DMS53 (cell line): ENCODE results near the gene GLI2.

ENCODE experiments used
- DNase-seq: peaks from one replicate; lab custom pipeline; 2025; lab: John Stamatoyannopoulos, UW

GLI2 gene

DNA sequence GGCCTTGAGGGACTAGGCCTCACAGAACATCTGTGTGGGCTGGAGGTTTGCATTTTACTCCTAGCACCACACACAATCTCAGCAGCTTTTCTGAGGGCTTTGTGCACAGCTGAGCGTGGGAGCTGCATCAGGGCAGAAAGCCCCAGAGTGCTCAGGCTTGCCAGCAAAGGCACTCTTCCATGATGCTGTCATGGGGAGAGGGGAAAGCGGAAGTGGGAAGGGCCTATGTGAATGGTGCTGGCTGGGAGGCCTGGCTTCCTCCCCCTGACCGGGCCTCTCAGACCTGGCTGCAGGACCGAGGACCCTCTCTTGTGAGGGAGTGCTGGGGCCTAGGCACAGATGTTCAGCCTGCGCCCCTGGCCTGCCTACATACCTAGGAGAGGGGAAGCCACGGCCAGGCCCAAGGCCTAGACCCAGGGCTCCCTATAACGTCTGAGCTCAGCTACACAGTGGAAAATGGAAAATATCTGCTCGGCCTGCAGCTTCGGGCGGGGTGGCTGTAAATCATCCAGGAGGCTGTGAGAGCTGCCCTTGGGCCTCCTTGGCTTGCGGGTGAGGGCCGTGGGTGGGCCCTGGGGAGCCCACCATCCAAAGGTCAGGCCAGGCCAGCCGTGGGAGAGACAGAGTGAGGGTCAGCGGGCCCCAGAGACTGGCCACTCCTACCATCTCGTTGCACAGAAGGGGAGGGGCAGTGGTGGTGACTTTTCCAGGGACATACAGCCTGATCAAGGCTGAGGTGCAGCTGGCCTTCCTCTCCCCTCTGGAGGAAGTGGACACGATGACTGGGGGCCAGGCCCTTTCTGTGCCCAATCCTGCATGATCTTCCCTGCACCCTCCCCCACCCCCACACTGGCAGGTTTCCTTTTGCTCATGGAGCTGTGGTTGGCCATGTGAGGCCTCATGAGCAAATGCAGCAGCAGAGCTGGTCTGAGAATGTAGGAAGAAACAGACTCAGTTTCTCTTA is 22.8 kb downstream of the GLI2 start:
- no peak for DNase-seq

DNA sequence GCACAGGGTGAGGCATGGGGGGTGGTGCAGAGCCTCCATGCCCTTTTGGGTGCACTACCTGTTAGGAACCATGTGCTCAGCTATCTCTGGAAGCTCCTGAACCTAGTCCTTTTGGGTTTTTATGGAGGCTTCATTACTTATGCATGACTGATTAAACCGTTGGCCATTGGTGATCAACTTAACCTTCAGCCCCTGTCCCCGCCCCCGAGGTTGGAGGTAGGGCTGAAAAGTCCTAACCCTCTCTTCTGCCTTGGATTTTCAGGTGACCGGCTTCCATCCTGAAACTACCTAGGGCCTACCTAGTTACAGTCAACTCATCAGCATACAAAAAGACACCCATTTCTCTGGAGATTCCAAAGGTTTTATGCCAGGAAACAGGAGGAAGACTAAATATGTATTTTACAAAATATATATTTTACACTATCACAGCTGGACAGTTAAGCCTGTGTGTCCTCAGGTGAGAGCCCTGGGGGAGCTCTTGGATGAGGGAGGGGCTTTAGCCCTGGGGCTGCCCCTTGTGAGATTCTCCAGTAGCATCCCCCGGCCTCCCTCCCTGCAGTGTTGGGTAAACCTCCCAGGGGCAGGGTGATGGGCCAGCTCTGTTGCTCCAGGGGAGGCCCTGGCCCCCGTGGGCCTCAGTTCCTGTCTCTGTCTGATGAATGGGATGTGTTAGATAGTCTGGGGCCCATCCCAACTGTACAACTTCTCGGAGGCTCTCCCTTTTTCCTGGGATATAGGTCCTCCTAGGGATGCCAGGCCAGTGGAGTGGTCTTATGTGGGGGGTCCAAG is 24.1 kb downstream of the GLI2 start:
- no peak for DNase-seq

DNA sequence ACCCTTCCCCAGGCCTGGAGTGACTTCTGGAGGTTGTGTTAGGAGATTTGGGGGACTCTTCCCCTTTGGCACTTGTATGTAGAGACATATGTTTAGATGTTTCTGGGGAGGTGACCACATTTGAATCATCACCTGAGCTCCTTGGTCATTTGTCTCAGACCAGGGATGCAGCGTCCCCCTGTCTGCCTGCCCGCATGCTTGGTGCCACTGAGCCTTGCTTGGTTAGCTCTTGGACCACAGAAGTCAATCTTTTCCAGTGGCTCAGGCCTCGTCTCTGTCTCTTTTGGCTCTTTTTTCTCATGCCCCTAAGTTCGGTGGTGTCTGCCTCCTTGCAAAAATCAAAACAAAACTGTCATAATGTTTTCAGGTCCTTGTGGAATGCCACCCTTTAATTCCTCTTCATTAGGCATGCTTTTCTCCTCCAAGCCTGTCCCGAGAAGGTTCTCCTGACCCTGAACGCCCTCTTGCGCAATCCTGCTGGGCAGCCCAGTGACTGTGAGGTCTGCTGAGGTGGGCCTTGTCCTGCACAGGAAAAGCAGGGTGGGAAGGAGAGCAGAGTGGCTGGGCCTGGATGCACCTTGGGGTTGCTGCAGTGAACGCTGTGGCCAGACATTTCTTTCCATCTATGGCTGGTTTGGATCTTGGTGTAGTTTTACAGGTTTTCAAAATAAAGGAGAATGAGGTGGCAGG is 24.9 kb downstream of the GLI2 start:
- no peak for DNase-seq

DNA sequence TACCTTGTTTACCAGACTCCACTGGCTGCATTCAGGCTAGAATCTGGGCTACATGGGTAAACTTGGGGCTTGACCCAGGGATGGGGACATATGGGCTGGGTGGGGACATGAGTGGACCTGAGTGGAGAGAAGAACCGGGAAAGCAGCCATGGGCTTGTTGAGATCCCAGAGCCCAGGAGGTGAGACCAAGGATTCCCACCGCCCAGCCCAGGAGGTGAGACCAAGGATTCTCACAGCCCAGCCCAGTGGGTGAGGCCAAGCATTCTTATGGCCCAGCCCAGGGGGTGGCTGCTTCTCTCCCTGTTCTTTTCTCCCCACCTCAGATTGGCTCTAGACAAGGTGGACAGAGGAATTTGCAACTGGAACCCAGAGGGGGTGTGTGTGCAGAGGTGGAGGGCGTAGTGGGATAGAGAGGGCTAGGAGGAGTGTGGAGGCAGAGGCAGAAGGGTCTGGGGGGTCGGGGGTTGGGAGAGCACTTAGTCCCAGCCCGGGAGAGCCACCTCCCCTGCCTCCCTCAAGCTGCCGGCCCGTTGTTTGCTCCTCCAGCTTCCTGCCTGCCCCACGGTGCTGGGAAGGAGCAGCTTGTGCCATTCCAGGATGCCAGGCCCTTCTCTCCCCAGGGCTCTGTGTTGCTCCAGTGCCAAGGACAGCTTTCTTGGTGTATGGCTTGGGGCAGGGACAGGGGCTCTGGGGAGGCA is 25.6 kb downstream of the GLI2 start:
- no peak for DNase-seq

DNA sequence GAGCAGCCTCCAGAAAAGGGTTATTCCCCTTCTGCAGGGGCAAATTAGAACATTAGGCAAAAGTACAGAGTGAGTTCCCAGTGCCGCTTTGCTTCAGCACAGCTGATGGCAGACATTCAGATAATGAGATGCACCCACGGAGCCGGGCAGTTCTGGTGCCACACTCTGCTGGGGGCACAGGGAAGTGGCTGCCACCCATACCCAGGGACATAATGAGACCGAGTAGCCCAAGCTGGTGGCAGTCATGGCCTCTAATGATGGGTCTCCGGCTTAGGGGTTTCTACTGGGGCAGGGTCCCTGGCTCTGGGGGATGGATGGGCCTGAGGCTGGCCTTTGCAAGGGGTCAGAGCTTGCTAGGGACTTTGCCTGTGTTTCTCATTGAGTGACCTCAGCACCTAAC is 26.2 kb downstream of the GLI2 start:
- no peak for DNase-seq

DNA sequence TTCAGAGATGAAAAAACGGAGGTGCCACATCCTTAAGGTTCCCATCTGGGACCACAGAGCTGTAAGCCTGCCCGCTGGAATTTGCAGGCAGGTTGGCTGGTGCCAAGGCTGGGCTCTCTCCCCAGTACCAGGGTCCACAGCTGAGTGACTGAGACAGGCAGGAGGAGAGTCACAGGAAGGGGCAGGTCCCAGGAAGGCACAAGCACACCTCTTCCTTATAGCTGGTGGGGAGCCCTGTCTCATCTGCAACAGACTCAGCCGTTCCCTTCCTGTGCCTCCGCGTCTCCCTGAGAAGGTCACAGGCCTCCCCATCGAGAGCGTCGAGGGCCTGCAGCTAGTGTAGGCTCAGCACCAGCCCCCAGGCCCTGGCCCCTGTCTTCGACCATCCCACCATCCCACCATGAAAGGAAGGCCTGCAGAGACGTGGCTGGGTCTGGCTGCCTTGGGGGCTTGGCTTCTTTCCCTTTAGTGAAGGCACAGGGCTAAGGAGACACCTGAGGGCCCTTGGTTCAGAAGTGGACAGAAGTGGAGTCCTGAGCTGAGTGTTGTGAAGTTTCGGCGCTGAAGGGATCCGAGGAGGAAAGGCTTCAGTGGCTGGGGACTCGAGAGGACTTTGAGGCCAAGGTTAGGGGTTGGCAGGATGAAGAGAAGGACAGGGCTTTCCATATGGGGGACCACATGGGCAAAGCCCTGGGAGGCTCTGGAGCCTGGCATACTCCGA is 26.8 kb downstream of the GLI2 start:
- no peak for DNase-seq

DNA sequence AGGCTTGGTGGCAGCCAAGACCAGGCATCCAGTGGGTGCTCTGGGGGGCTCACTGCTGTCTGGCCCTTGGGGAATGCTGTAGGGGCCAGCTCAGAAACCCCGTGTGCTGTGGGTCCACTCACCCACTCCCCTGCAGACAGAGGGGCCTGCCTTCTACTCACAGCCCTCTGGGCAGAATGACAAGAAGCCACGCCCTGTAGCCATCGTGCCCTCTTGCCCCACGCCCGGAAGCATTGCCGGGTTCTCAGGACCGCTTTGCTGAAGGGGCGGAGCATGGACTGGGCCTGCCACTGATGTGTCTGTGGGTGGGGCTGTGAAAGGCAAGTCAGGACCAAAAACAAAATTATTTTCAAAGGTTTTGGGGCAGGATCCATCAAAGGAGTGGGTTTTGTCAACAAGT is 27.8 kb downstream of the GLI2 start:
- DNase-seq = no peak

DNA sequence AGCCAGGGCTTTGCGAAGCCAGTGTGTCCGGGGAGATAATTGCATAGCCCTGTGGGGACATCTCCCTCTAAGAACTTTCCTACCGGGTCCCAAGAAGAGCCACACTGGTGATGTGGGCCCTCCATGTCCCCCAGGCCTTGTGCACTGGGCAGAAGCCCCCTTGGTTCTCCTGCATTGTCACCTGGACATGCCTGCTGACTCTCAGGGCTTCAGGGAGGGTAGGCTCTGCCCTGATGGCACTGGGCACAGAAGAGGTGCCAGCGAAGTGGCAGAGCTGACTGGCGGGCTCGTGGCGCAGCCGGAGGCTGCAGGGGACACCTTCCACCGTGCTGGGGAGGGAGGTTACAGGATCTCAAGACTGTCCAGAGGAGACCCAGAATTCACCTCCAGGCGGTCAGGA is 28.3 kb downstream of the GLI2 start:
- no peak for DNase-seq

DNA sequence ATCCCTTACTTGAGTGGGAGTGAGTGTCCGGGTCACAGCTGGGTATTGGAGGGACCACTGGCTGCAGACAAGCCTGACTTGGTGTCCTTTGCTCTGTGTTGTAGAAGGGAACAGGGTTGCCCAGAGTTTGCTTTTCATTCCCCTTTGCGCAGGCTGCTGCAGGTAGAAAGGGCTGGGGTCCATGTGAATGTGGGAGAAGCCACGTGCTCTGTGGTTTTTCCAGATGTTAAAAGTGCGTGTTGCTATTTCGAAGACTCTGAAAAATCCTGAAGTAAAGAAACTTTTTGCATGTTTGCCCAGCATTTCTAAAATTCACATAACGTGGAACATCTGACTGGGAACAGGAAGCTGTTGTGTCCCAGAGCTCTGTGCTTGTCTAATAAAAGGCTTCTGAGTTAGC is 28.8 kb downstream of the GLI2 start:
- DNase-seq = no peak

DNA sequence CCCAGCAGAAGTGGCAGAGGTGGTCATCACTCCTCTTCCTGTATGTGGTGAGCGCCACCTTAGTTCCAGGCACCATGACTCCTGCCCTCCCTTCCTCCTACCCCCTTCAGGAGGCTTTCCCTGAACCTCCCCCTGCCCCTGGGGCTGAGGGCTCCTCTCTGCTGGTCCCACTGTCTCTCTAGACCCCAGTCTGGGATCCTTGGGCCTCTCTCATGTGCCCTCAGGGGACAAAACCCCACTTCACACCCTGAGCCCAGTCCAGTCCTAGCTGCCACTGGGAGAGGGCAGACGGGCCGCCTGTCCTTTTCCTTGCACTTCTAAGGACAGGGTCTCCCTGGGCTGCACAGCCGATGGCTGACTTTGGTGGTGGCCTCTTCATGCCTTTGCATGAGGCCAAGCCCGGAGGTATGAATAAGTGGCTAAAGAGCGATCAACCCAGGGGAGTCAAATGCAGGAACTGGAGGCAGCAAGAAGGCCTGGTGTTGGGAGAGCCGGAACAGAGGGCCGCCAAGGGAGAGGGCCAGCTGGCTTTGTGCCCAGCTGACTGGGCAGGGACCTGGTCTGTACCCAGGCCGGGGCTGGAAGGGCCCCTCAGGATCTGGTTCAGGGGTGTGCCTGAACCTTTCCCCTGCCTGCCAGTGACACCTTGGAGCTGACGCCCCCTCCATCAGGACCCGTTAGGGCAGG is 29.5 kb downstream of the GLI2 start:
- DNase-seq = no peak

DNA sequence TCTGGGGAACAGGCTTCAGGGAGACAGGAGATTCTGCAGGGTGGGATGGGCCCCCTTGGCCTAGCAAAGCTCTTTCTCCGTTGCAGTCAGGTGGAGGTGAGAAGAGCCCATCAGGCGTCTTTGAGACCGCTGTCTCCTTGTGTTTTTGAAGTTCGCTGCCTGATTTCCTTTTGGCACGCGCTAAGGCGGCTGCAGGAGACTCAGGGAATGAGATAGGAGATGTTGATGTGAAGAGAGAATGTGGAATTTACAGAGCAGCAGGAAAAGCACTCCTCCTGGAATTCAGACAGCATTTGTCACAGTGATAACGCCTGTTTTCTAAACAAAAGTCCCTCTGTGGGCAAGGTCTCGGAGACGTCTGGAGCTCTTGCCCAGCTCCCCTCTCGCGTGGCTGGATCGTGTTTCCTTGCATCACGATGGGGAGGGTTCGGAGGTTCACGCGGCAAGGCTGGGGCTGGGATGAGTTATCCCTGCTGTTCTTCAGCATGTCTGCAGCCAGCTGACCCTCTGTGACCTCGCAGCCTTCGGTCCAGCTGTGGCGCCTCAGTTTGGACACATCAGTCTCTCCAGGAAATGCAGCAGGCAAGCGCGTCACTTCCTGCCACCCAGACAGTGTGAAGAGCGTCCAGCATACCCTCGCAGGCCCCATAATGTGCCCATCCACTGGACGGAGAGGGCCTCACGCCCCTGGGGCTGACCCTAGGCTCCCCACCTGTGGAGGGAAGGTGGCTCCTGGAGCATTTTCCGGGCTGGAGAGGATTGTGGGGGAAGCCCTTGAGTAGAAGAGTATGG is 30.2 kb downstream of the GLI2 start:
- no peak for DNase-seq

DNA sequence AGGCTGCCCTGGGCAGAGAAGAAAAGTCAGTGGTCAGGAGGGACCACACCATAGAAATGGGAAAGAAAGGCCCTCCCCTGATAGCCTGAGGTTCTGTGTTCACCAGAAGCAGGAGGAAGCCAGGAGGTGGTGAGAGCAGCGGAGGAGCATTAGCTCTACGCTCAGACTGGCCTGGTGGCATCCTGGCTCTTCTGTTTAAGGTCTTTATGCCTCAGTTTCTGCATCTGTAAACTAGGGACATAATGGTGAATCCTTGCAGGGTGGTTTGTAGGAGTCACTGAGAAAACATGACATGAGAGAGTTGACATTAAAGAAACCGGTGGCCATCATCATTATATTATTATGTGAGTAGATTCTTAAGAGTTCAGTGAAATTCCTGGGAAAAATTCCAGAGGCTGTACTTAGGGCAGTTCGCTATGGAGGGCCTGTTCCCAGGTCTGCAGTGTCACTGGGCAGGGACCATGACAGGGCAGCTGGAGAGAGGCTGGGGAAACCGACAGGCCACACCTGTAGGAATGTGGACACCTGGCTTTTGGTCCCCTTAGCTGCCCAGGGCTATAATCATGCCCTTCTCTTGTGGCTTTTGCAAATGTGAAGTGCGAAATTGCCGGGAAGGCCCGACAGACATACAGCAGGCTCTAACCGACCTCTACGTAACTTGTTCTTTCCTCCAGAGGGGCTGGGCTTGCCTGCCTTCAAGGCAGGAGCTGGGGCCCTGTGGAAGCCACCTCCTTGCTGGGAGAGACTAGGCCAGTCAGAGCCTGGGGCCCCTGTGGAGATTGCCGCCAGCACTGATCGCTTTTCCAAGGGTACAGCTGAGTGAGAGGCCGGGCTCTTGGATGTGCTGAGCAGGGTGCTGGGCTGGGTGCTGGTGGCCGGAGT is 31.0 kb downstream of the GLI2 start:
- DNase-seq = no peak

DNA sequence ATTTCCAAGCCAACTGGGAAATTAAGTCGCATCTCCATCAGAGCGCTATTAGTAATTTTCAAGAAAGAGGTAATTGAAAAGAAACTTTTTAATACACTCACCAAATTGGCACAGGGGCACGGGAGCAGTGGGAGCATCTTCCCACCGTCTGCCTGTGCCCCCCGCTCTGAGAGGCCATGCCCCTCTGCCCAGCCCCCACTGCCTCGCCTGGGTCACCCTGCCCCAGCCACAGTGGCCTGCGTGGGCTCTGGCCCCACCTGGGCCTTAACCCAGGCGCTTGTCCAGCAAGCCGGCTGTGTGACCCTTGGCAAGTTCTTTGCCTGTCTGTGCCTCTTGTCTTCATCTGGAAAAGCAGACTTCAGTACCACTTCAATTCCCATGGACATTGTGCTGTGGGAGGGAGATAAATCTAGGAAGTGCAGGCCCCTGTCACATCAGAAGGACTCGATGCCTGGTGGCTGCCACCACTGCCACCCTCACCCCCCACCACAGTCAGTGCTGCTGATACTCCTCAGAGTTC is 31.9 kb downstream of the GLI2 start:
- DNase-seq = no peak

DNA sequence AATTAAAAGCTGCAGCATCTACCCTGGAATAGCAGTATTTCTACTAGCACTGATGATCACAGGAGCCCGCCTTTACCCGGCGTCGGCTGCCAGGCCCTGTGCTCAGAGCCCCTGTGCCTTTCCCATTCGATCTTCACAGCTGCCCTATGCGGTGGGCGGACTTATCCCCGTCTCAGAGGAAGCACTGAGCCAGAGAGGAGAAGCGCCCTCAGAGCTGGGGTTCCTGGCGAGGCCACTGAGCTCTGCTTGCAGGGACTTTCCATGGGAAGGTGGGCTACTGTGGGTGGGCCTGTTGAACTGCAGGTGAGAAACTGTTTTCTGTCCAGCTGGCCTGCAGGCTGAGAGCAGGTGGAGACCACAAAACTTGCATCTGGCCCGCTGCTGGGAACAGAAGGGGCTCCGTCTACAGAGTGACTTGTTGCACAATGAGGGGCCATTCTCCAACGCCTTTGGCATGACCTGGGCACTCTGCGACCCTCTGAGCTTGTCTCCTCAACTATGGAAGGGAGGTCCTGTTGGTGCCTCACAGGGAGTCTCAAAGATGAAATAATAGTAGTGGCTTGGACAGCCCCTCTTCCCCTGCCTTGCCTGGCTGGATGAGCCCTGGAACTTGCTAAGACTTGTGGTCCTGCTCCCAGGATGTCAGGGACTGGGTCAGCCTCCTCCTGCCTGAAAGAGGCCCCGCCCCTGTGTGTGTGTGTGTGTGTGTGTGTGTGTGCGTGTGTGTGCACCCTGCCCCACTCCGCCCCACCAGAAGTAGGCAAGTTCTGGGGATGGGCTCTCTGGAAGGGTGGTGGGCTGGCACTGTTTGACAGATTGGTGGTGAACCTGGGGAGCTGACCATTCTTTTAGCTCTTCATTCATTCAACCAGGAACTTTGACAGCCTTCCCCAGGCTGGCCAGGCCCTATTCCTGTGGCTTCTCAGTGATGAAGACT is 32.7 kb downstream of the GLI2 start:
- no peak for DNase-seq

DNA sequence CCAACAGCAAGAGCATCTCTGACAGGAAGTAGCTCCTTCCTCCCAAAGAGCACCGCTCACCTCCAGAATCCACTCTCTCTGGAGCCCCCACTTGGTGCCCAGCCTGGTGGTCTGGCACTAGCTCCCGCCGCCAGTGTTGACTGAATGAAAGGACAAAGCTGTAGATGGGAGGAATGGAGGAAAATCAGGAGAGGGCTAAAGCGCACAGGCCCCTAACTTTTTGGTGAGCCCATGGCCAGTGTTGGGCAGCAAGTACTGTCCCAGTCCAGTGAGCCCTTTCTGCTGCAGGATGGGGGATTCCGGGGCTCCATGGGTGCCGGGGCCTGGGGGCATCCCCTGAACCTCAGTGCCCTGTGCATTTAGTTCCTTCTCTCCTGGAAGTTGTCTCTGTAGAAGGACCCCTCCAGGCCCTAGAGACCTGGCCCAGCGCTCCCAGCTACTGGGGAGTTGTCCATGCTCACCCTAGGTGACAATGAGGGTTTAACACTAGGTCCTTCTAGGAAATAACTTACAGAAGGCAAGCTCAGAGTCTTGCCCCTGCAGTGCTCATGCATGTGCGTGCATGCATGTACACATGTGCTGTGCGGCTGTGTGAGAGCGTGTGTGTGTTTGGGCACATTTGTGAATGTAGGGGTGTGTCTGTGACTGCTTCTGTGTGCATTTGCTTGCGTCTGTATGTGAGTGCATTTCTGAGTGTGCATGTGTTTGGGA is 33.6 kb downstream of the GLI2 start:
- DNase-seq = no peak

DNA sequence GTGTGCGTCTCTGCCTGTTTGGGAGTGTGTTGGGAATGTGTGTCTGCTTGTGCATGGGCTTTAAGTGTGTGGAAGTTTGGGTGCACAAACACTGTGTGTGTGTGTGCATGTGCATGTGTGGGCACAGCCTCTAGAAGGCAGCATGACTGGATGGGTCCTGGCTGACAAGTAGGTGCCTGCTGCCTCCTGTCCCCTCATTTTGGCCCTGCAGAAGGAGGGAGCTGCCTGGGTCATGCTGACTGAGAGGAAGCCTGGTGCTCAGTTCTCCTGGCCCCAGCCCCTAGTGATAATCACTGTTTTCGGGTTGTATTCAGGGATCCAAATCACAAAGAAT is 34.1 kb downstream of the GLI2 start:
- DNase-seq = no peak

DNA sequence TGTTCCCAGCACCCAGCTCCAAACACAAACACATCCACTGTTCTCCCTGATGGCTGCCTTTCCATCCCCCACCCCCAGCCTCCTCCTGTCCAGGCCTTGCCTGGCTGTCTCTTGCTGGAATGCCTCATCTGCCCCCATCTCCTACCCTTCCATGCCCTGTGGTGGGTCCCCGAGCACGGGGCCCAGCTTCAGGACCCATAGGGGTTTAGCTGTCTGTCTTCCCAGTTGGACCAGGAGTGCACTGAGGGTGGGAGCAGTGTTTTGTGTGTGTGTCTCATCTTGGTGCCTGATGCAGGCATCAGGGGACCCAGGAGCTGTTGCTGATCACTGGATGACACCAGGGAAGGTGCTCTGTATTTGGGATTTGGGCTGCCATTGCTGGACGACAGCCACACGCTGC is 34.5 kb downstream of the GLI2 start:
- no peak for DNase-seq
